Measurements from ENCODE around the gene FAP.

DNA sequence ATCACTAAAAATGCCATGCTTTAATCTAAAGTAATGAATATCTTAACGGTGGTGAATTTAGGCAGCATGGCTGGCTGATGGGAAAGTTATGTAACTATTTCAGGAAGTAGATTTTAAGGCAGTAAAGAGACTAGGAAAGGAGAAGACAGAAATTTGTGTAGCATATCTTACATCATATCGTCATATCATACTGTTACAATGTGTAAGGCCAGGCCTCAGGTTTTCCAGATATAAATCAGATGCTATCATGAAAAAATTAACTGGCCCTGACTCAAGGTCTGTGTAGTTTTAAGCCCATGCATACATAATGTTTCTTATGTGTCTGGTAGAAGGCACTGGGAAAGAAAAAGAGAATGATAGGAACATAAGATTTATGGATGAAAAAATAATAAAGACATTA, 8.9 kb upstream of the FAP start:
- TF ChIP-seq POLR2AphosphoS5 (IDR thresholded peaks at IDR 0.05; ENCODE audit: low read depth, low read length), result no peak
- no peak for TF ChIP-seq TAF1 (IDR thresholded peaks at IDR 0.05; ENCODE audit: borderline replicate concordance, low read depth, low read length)

Measured in GM12892 (cell line).